A549 (cell line): ENCODE data around the gene XPNPEP2. TPM values are rescaled to one million over a fixed set of nuclear protein-coding genes. Genes with fewer than 3 reads are reported as not detected.

Experiments used
- ATAC-seq, 2 experiments: fragments of 200-7000 bp in 1 of 2; fragments of >200 bp in 1 of 2; cut with Nextera tagmentation in 1 of 2; cut with Tn5 transposase in 1 of 2; 3 replicates each; pipeline versions ENCODE4 v1.8.0 to v1.9.1; 2018 to 2020; ENCODE audit warnings: mild to moderate bottlenecking in 1 of 2, moderate library complexity in 1 of 2
- CTCF ChIA-PET: fragments of 300-600 bp; sonication (Branson Sonifier 250); formaldehyde crosslinking; extraction: SDS; loops from one replicate; lab custom pipeline; 2021; ENCODE audit warnings: antibody characterized with exemption, inconsistent platforms; lab: Yijun Ruan, JAX
- POLR2A ChIA-PET: fragments of 350-600 bp; formaldehyde crosslinking; extraction: SDS; loops from one replicate; lab custom pipeline; 2021; ENCODE audit warnings: antibody characterized with exemption, inconsistent platforms; lab: Yijun Ruan, JAX
- DNase-seq, 2 experiments: peaks; one replicate each; pipeline versions ENCODE4 v3.0.0 to v3.0.0-alpha.2; 2011 to 2016; ENCODE audit warnings: low read depth in 1 of 2, low spot score in 1 of 2
- FAIRE-seq: peaks from 2 replicates; lab custom pipeline; 2011; peaks lifted over from hg19 to GRCh38; lab: Jason Lieb, UNC
- H3K27ac ChIP-seq, 2 experiments: fragments of >200 bp; sonication (Bioruptor Twin); formaldehyde crosslinking; 3 replicates each; pipeline ENCODE4 v1.5.1; 2016 to 2017
- H3K4me1 ChIP-seq: fragments of >200 bp; sonication (Bioruptor Twin); formaldehyde crosslinking; 3 replicates; pipeline ENCODE4 v1.6.1; 2016
- H3K4me2 ChIP-seq: fragments of >200 bp; sonication (Bioruptor Twin); formaldehyde crosslinking; 3 replicates; pipeline ENCODE4 v1.6.1; 2016
- H3K4me3 ChIP-seq: fragments of >200 bp; sonication (Bioruptor Twin); formaldehyde crosslinking; 3 replicates; pipeline ENCODE4 v1.5.1; 2016
- H3K9me3 ChIP-seq: fragments of >200 bp; sonication (Bioruptor Twin); formaldehyde crosslinking; 3 replicates; pipeline ENCODE4 v1.6.1; 2016
- ATOH8 ChIP-seq: fragments of 250-450 bp; sonication (Bioruptor Pico); IDR thresholded peaks from 2 replicates; pipeline ENCODE4 v1.5.0; 2020; ENCODE audit warnings: low read depth, mild to moderate bottlenecking, moderate library complexity
- BHLHE40 ChIP-seq: IDR thresholded peaks from 2 replicates; pipeline ENCODE4 v1.6.1; 2012; ENCODE audit warnings: low read depth, low read length, inconsistent platforms
- CHD4 ChIP-seq: fragments of 200-600 bp; sonication (generic); IDR thresholded peaks from 2 replicates; pipeline ENCODE4 v1.6.1; 2016; ENCODE audit warnings: antibody characterized with exemption, mild to moderate bottlenecking, borderline replicate concordance
- EP300 ChIP-seq, 2 experiments: fragments of >200 bp; sonication (Bioruptor Twin); formaldehyde crosslinking; IDR thresholded peaks; 2 replicates in 1 of 2; 3 replicates in 1 of 2; pipeline ENCODE4 v1.6.1; 2016 to 2017
- HDAC2 ChIP-seq: fragments of 200-600 bp; sonication (generic); IDR thresholded peaks from 2 replicates; pipeline ENCODE4 v1.6.1; 2016
- HEYL ChIP-seq: fragments of 250-450 bp; sonication (Bioruptor Pico); IDR thresholded peaks from 2 replicates; pipeline ENCODE4 v1.8.0; 2021; ENCODE audit warnings: mild to moderate bottlenecking, moderate library complexity
- HOXB5 ChIP-seq: fragments of 250-450 bp; sonication (Bioruptor Pico); IDR thresholded peaks from 2 replicates; pipeline ENCODE4 v1.5.0; 2020; ENCODE audit warnings: mild to moderate bottlenecking, moderate library complexity
- NPAS2 ChIP-seq: fragments of 250-450 bp; sonication (Bioruptor Pico); IDR thresholded peaks from 2 replicates; pipeline ENCODE4 v1.8.0; 2022; ENCODE audit warnings: mild to moderate bottlenecking, moderate library complexity, borderline replicate concordance
- NR3C1 ChIP-seq: fragments of >200 bp; sonication (Bioruptor Twin); formaldehyde crosslinking; IDR thresholded peaks from 3 replicates; pipeline ENCODE4 v1.6.1; 2017
- PBX3 ChIP-seq: IDR thresholded peaks from 2 replicates; pipeline ENCODE4 v1.6.1; 2012
- POLR2AphosphoS2 ChIP-seq: conservative IDR thresholded peaks from 2 replicates; pipeline ENCODE4 v1.6.1; 2012; ENCODE audit warnings: low read length, improper control_type of control experiment, inconsistent platforms
- RAD21 ChIP-seq, 2 experiments: fragments of >200 bp in 1 of 2; sonication (Bioruptor Twin) in 1 of 2; formaldehyde crosslinking in 1 of 2; IDR thresholded peaks in 1 of 2; conservative IDR thresholded peaks in 1 of 2; 2 replicates in 1 of 2; 3 replicates in 1 of 2; pipeline ENCODE4 v1.6.1; 2012 to 2018; ENCODE audit warnings: inconsistent platforms in 1 of 2
- RARB ChIP-seq: fragments of 250-450 bp; sonication (Bioruptor Pico); IDR thresholded peaks from 2 replicates; pipeline ENCODE4 v1.8.0; 2021; ENCODE audit warnings: mild to moderate bottlenecking, moderate library complexity
- RCOR1 ChIP-seq: fragments of 150-350 bp; IDR thresholded peaks from 2 replicates; pipeline ENCODE4 v1.6.1; 2014; ENCODE audit warnings: antibody characterized with exemption, low read length, low read depth
- TFCP2L1 ChIP-seq: fragments of 250-450 bp; sonication (Bioruptor Pico); IDR thresholded peaks from 2 replicates; pipeline ENCODE4 v1.5.0; 2021; ENCODE audit warnings: mild to moderate bottlenecking
- ZFP36 ChIP-seq: fragments of 450-650 bp; IDR thresholded peaks from 2 replicates; pipeline ENCODE4 v1.6.1; 2014; ENCODE audit warnings: borderline replicate concordance; ENCODE audit not compliant: partially characterized antibody
- ZNF302 ChIP-seq: fragments of 250-450 bp; sonication (Bioruptor Pico); IDR thresholded peaks from 2 replicates; pipeline ENCODE4 v1.9.0; 2021; ENCODE audit warnings: inconsistent platforms, mild to moderate bottlenecking, moderate library complexity
- WGBS: methylation state at CpG from one replicate; pipeline ENCODE4 v1.1.6; 2017; ENCODE audit errors: missing lambda C conversion rate; 5-methylcytosine and 5-hydroxymethylcytosine counted together
- polyA plus RNA-seq, 4 experiments: library from polyadenylated mRNA; depleted of rRNA in 3 of 4; stranded (reverse); fragments of >200 nt; fragmentation: RNase III in 1 of 4; extraction: RNeasy Plus Mini Kit Qiagen cat#74134 plus additional on column Dnase treatment in 1 of 4; gene quantifications; 2 replicates in 3 of 4; 3 replicates in 1 of 4; pipeline ENCODE4 v1.2.3, GENCODE V29; 2011 to 2017

Gene XPNPEP2
- polyA plus RNA-seq, 2 of the 4 experiments (the other 2 are of a cell fraction), result not detected

- H3K27ac ChIP-seq, result no peak overlapping the region
- H3K4me2 ChIP-seq, result no peak overlapping the region
- DNase-seq (no peak), FAIRE-seq (no peak), ATAC-seq (no peak)
- no peak overlapping the region for H3K4me3 ChIP-seq
- 47% methylated on average over 3 of the region's 3 CpGs for WGBS
- CTCF ChIA-PET, result no interaction called here
- POLR2A ChIA-PET, result no interaction called here
- H3K4me1 ChIP-seq, result no peaks in the 10 kb centered on the region
- no peak for TF ChIP-seq PBX3
- no peak for TF ChIP-seq NR3C1
- no peak for TF ChIP-seq RAD21 (conservative IDR thresholded peaks at IDR 0.05 in 1 of 2, IDR thresholded peaks at IDR 0.05 in 1 of 2)
- no peak for TF ChIP-seq BHLHE40
- TF ChIP-seq HOXB5 (CRISPR knock-in tag), result no peak
- no peaks in the 10 kb centered on the region for H3K9me3 ChIP-seq
Observed at GRCh38 chrX:129786210-129786651, 47.5 kb downstream of the XPNPEP2 start.

DNA sequence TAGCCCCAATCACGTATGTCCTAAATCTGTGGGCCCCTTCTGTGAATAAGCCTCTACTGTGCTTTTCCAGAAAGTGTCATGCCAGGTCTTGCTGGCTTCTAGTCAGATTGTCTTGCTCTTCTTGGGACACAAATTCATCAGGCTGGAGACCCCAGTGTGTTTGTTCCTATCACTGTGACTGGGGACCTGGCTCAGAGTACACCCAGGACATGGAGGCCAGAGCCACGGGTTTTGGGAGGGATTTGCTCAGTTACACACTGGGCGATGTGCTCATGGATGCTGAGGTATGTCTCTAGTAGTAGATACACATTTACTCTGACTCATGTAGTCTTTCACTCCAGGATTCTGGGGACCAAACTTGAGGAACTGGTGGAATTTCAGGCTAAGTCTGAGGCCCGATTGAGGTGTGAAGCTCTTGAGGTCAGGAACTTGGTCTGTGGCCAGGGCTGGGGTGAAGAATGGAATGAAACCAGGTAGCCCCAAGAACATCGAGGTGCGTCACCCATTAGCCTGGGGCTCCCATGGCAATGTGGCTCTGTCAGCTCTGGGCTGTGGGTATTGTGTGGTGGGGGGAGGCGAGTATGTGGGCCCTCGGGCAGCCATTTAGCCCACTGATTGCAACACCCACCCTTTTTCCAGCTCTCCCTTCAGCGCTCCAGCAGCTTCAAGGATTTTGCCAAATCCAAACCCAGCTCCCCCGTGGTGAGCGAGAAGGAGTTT, 48.7 kb downstream of the XPNPEP2 start:
- no peak for DNase-seq
- no peak for ATAC-seq
- Histone ChIP-seq H3K4me2 (no peak overlapping the region), H3K9me3 (no peaks in the 10 kb centered on the region), H3K4me3 (no peak overlapping the region), H3K4me1 (no peaks in the 10 kb centered on the region), H3K27ac (no peak overlapping the region)
- POLR2A ChIA-PET, result no interaction called here
- WGBS, result 86% methylated on average over 10 of the region's 11 CpGs
- CTCF ChIA-PET, result interaction anchor here (0.5 to 1.1 kb wide), 2 partner anchors 12 to 136 kb away, joined by 3 read pairs; no protein-coding TSS in a partner anchor
- TF ChIP-seq PBX3 (no peak), ZNF302 (no peak), ATOH8 (CRISPR knock-in tag) (no peak), NPAS2 (no peak), RARB (CRISPR knock-in tag) (no peak), EP300 (IDR thresholded peaks at IDR 0.05) (no peak), ZFP36 (no peak), RCOR1 (no peak), POLR2AphosphoS2 (no peak), HDAC2 (no peak), CHD4 (no peak), NR3C1 (no peak), TFCP2L1 (no peak), HEYL (CRISPR knock-in tag) (no peak)
- FAIRE-seq, result no peak

DNA sequence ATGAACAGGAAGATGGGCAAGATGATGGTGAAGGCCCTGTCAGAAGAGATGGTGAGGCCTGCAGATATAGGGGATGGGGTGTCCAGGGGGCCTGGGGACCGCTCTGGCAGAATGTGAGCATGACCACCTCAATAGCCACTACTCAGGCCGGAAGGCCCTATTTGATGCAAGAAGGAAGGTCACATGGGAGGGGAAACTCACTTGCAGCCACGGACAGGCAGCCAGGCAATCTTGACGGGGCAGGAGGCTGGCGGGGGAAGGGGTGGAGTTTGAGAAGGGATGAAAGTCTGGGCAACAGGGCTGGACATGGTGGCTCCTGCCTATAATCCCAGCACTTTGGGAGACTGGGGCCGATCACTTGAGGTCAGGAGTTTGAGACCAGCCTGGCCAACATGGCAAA, 49.7 kb downstream of the XPNPEP2 start:
- WGBS, result 90% methylated on average over 6 of the region's 6 CpGs
- FAIRE-seq (no peak), ATAC-seq (no peak), DNase-seq (no peak)
- H3K4me3 ChIP-seq, result no peak overlapping the region
- no peak overlapping the region for H3K27ac ChIP-seq
- ChIA-PET CTCF (interaction anchor here (1.1 kb wide), 1 partner anchor 11 kb away, joined by 3 read pairs; no protein-coding TSS in a partner anchor), POLR2A (no interaction called here)
- no peaks in the 10 kb centered on the region for H3K4me1 ChIP-seq
- H3K4me2 ChIP-seq, result no peak overlapping the region
- no peaks in the 10 kb centered on the region for H3K9me3 ChIP-seq
- no peak for TF ChIP-seq TFCP2L1
